ENCODE results near the gene MTG2.

MTG2 gene

GRCh38 chr20:62236766-62237513, 54.1 kb downstream of the MTG2 start:
- no peak for DNase-seq

GRCh38 chr20:62237514-62237800, 54.6 kb downstream of the MTG2 start:
- no peak for DNase-seq

GRCh38 chr20:62237801-62238568, 55.2 kb downstream of the MTG2 start, which contains the start of gene OSBPL2:
TSS of gene OSBPL2 (plus strand) at chr20:62238521. CDS start at chr20:62256185, 17,664 bp downstream.
- peak; percentile 100 for DNase-seq

- no peak for DNase-seq
These were observed 55.9 kb downstream of the MTG2 start for GRCh38 chr20:62238569-62239277.

- no peak for DNase-seq
These were observed 56.6 kb downstream of the MTG2 start for GRCh38 chr20:62239278-62239879.

- no peak for DNase-seq
These were observed 57.3 kb downstream of the MTG2 start for GRCh38 chr20:62240020-62240685.

- no peak for DNase-seq
These were observed 58.7 kb downstream of the MTG2 start for GRCh38 chr20:62241506-62241905.

GRCh38 chr20:62242176-62242575, 59.3 kb downstream of the MTG2 start:
- DNase-seq, result no peak

GRCh38 chr20:62243106-62243505, 60.3 kb downstream of the MTG2 start:
- DNase-seq, result no peak

GRCh38 chr20:62243906-62244515, 61.2 kb downstream of the MTG2 start:
- no peak for DNase-seq

GRCh38 chr20:62244644-62245108, 61.8 kb downstream of the MTG2 start:
- no peak for DNase-seq

GRCh38 chr20:62245911-62246280, 63.1 kb downstream of the MTG2 start:
- no peak for DNase-seq

GRCh38 chr20:62246431-62246830, 63.6 kb downstream of the MTG2 start:
- no peak for DNase-seq

GRCh38 chr20:62246872-62247652, 64.2 kb downstream of the MTG2 start:
- DNase-seq, result no peak

- DNase-seq, result no peak
These were observed 66.2 kb downstream of the MTG2 start for GRCh38 chr20:62248890-62249560.

GRCh38 chr20:62252342-62252966, 69.6 kb downstream of the MTG2 start:
- DNase-seq, result no peak

All from 8988T (cell line).